HG03039 (cell line): ENCODE data around the gene OPN5.

Experiments
- ATAC-seq: cut with Tn5 transposase; IDR thresholded peaks from one replicate; pipeline ENCODE4 v1.9.1; 2021; ENCODE audit warnings: mild to moderate bottlenecking, moderate library complexity; ENCODE audit not compliant: unreplicated experiment

OPN5 gene

DNA sequence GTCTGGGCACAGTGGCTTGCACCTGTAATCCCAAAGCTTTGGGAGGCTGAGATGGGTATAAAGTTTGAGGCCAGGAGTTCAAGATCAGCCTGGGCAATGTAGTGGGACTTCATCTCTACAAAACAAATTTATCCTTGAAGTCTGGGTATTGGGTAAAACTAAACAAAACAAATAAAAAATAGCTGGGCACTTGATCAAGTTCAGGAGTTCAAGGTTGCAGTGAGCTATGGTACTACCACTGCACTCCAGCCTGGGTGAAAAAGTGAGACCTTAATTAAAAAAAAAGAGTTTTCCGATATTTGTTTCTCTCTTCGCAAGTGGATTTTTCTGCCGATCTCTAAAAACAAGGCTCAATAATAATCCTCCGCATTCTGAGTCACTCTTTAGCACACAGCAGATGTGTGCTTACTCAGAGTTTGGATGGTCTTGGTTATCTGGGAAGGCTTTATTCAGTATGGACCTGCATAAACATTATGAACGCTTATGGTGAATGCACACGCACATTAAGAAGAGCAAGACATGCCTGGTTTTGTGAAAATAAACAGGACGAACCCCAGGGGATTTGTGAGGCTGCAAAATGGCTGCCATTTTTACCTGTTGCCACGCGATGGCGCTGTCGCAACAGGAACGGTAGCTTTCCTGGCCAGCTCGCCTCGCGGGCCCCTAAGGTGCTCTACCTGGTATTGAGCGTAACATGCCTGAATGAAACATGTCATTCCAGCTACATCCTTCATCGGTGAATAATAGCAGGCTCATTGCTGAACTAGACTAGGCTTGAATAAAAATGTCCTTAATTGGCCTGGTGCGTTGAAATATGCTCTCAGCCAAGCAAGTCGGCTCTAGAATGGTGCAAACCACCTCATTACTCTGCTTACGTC is 6.0 kb downstream of the OPN5 start:
- peak; percentile 81 for ATAC-seq

DNA sequence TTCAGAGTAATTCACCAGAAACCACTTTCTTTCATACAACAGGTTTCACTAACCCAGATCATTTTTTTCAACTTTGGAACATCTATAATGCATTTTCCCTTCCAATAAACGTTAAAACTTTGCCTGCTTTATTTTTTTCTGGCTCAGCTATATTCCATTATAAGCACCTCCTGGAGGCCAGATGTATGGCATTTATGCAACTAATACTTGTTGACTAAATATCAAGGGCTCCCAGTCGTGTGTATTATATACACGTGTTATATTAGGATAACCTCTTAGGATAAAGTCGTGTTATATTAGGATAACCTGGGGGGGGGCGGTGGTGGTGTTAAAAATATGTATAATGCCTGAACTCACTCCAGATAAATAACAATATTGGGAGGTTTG is 6.7 kb downstream of the OPN5 start:
- no peak for ATAC-seq

DNA sequence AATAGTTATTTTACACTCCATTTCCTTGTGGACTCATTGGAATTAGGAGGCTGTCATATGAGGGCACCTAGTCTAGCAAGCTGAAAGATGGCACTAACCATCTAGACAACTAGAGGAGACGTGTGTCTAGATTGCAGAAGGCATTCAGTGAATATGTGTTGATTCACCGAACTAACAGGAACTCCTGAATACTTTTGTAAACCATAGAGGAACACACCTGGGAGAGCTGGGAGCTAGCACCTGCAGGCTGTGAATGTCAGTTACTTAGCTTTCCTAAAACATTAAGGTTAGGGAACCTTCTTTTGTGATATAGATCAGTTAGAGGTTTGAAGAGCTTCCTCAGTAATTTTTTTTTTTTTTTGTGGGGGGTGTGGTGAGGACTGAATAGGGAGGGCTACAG is 7.7 kb downstream of the OPN5 start:
- ATAC-seq: no peak

DNA sequence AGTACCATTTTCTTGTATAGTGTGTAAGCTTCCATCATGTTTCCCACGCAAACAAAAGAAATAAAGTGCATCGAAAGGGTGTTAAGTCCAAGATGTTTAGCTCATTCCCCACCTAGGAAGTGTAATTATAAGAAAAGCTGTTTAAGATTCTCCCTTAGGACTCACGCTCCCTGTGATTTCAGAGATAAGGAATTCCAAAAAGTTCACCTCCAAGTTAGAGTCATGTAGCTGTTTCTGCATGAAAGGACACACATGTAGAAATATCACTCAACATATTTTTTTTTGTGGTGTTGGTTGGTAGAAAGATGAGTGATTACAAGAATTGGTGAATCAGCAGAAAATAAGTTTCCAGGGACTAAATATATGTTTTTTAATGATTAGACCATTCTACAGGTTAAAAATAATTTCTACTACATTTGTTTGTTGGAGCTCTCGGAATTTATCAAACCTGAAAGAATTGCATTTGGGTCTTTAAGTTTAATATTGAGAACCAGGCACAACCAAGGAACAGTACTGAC is 10.4 kb downstream of the OPN5 start:
- no peak for ATAC-seq

- ATAC-seq: no peak
Measured at GRCh38 chr6:47794577-47795135, 12.8 kb downstream of the OPN5 start.

DNA sequence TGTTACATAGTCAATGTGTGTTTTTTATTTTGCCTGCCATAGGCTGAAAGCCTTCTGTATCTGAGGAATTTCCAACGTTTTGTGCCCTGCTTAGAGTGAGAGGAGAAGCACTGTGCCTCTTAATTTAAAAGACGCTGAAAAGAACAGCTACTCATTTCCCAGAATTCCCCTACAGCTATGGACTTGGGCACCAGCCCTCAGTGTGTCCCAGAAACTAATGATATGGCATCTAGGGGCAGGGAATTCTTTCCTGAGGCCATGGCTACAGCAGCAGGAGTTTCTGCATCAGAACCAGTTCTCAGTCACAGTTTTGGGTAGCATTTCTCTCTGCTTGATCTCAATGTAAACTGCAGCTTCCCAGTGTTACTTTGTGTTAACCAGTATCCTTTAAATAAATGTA is 20.2 kb downstream of the OPN5 start:
- no peak for ATAC-seq

GRCh38 chr6:47804821-47805220 is 23.0 kb downstream of the OPN5 start:
- ATAC-seq: no peak

GRCh38 chr6:47809873-47810272 is 28.0 kb downstream of the OPN5 start:
- no peak for ATAC-seq

- no peak for ATAC-seq
Measured at GRCh38 chr6:47810885-47811284, 29.1 kb downstream of the OPN5 start.

DNA sequence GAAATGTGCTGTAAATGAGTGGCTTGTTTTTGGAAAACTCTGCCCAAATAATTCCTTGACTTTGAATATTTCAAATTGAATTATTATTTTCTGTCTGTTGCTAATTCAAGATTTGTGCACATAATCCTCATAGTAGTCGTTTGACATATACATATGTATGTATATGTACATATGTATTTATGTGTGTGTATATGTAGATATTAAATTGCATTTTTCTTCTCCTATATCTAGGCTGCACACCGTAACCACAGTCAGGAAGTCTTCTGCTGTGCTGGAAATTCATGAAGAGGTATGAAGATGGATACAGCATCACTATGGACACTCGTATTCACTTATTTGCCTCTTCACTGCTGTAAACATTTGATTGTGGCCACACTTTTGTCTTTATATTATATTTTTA is 29.6 kb downstream of the OPN5 start:
- no peak for ATAC-seq

- ATAC-seq: no peak
Measured at GRCh38 chr6:47817749-47818148, 35.9 kb downstream of the OPN5 start.

- no peak for ATAC-seq
Measured at GRCh38 chr6:47819461-47819860, 37.6 kb downstream of the OPN5 start.

- ATAC-seq: no peak
Measured at GRCh38 chr6:47822856-47823554, 41.2 kb downstream of the OPN5 start.

DNA sequence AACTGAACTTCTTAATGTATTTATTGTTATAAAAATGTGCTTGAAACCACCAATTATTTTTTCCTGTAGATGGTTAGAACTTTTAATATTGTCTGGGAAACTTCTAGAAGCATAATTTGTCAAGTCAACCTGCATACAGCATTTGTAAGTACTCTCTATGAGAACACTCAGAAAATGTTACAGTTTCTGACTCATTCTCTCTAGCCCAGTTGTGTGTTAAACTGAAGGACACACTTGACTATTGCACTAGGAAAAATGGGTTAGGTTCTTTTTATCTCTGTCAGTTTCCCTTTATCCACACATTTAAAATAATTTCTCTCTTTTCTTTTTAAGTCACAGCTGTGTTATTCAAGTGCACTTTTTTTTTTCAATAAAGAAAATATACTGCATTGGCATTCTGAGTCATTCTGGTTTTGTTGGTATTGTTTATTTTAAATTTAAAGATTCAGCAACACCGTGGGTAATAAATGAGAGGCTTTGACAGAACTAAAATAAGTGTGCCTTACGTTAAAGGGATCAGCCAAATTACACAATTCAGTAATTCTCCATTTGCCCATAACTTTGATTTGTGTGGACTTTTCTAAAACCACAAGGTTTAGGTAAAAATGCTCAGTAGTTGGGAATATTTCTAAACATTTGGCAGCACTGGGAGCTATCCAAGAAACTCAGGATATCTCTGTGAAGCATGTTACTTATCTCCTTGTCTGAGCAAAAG is 50.7 kb downstream of the OPN5 start:
- ATAC-seq: no peak

GRCh38 chr6:47834196-47834595 is 52.4 kb downstream of the OPN5 start:
- no peak for ATAC-seq

DNA sequence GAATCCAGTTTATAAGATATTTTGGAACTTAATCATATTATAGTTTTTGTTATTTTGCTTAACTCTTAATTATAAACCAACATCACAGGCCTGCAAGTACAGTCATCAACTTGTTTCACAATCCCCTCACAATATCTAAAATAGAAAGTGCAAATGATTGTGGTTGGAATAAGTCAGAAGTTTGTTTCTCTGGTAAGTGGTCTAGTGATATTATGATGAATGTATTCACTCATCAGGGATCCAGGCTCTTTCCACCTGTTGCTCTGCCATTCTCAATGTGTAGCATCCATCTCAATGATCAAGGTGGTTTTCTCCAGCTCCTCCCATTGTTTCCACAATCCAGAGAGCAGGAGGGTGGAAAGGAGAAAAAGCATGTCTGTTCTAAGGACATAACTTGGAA is 54.2 kb downstream of the OPN5 start:
- no peak for ATAC-seq

DNA sequence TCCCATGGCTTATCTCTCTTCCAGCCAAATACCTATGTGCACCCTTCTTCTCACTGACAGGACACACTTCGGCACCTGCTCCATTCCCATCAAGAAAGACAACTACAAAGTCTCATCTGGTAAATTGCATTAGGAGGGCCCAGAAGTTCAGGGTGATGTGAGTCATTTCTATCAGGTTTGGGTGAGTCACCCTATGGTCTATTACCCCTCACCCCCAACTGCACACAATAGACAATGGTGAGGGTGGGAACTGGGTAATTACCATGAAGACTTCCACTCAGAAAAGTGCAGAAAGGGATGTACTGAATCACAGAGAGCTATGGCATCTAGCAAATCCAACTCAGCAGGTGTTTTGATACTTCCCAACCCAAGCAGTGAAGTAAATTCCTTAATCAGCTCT is 54.8 kb downstream of the OPN5 start:
- peak; percentile 65 for ATAC-seq

DNA sequence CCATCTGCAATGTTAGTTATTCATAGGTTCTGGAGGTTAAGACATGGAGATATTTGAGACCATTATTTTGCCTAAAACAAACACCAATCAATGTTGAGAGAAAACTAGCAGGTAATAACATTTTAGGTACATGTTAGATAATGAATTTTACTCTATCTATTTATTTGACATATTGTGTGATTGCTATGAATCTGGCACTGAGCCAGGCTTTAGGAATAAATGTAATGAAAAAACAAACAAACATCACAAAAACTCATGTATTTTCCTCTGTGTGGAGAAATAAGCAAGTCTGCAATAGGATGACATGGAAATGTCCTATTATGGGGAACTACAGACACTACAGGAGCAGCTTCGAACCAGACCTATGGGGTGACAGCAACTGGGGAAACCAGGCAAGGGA is 57.8 kb downstream of the OPN5 start:
- no peak for ATAC-seq

DNA sequence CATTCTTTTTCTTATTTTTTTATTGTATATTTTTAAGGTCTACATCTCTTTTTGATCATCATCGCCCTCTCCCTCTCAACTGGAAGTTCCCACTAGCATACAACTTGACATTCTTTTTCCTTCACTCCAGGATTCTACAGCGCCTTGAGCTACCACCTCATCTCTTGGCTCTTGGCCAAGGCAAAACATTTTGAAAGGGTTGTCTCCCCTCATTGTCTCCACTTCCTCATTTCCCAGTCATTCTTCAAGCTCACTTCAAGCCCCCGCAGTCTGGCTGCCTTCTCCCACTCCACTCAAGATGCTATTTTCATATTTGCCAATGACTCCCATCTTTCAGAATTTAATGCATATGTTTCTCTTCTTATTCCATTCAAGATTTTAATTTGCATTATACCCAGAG is 63.0 kb downstream of the OPN5 start:
- no peak for ATAC-seq

DNA sequence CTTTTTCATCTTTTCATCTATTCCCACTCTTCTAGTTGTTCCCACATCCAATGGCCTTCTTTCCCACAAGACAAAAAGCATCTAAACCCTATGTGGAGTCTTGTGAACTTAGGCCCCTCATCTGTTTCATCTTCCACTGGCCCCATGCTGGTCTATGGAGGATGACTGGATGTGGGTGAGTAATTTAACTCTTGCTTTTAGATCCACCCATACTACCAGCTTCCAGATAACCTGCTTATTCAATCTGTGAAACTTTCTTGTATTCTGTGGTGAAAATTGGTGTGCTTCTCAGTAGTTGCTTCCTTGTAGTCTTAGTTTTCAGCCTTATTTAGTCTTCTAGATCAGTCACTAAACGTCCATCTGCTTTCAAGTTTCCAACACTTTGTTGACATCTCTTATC is 64.9 kb downstream of the OPN5 start:
- no peak for ATAC-seq

GRCh38 chr6:47851091-47851490 is 69.3 kb downstream of the OPN5 start:
- no peak for ATAC-seq
